Mesothelial cell of epicardium (in vitro differentiated cells): Measurements from ENCODE around the gene MDM2. TPM values are rescaled to one million over a fixed set of nuclear protein-coding genes. Genes with fewer than 3 reads are reported as not detected.

Source experiments
- DNase-seq, 2 experiments: peaks; one replicate each; pipeline ENCODE4 v3.0.0; 2021; ENCODE audit warnings: low spot score in 2 of 2; ENCODE audit not compliant: unreplicated experiment in 2 of 2
- H3K27ac Mint-ChIP-seq: 2 replicates; pipeline ENCODE4 v1.8.0; 2021; ENCODE audit warnings: mixed read lengths
- H3K27me3 Mint-ChIP-seq: 2 replicates; pipeline ENCODE4 v1.8.0; 2021; ENCODE audit warnings: low read depth, mixed read lengths
- H3K36me3 Mint-ChIP-seq: 2 replicates; pipeline ENCODE4 v1.8.0; 2021; ENCODE audit warnings: mixed read lengths
- H3K4me1 Mint-ChIP-seq: 2 replicates; pipeline ENCODE4 v1.8.0; 2021; ENCODE audit warnings: mixed read lengths
- H3K4me3 Mint-ChIP-seq: 2 replicates; pipeline ENCODE4 v1.8.0; 2021; ENCODE audit warnings: mild to moderate bottlenecking, moderate library complexity, mixed read lengths
- H3K9me3 Mint-ChIP-seq: 2 replicates; pipeline ENCODE4 v1.8.0; 2021; ENCODE audit warnings: mixed read lengths
- total RNA-seq: library from RNA; stranded (reverse); gene quantifications from 3 replicates; pipeline ENCODE4 v1.2.1, GENCODE V29; 2021
- TF ChIP-seq, protein P1 (sequence below): fragments of 200-600 bp; sonication (generic); IDR thresholded peaks from one replicate; pipeline ENCODE4 v1.5.0; 2021; ENCODE audit warnings: antibody characterized with exemption; ENCODE audit not compliant: unreplicated experiment

The MDM2 gene
- total RNA-seq, 1 donor from 2014 or later: 182 TPM

DNA sequence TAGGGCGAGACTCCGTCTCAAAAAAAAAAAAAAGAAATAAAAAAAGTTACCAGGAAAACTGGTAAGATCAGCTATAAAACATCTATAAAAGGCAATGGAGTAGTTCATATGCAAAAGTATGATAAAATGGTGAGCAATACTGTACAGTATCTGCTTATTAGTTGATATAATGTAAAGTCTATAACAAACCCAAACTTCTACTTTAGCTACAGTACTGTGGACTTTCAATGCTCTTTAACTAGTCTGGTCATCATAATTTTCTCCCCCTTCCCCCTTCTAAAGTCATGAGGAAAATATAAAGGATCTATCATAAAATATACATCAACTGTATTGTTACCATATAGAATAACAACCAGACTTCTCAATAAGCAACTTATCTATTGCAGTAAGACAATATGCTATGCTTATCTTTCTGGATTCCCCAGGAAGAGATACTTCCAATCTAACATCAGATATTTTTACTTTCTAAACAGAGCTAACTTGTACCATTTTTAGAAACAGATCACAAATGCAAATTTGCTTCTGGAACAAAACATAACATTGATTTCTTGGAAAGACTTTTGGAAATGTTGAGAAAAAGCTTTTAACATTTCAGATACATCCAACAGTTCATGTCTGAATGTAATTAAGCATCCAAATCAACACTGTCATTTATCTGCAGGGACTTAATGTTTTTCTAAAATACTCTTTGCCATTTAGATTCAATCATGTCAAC is 43.8 kb downstream of the MDM2 start:
- Mint-ChIP-seq H3K27me3 (peaks cover 4% of the 10 kb centered on the region), H3K27ac (no peak overlapping the region), H3K36me3 (no peaks in the 10 kb centered on the region), H3K4me3 (no peak overlapping the region), H3K4me1 (no peaks in the 10 kb centered on the region), H3K9me3 (no peaks in the 10 kb centered on the region)
- DNase-seq: no peak
- TF ChIP-seq, protein P1, sequence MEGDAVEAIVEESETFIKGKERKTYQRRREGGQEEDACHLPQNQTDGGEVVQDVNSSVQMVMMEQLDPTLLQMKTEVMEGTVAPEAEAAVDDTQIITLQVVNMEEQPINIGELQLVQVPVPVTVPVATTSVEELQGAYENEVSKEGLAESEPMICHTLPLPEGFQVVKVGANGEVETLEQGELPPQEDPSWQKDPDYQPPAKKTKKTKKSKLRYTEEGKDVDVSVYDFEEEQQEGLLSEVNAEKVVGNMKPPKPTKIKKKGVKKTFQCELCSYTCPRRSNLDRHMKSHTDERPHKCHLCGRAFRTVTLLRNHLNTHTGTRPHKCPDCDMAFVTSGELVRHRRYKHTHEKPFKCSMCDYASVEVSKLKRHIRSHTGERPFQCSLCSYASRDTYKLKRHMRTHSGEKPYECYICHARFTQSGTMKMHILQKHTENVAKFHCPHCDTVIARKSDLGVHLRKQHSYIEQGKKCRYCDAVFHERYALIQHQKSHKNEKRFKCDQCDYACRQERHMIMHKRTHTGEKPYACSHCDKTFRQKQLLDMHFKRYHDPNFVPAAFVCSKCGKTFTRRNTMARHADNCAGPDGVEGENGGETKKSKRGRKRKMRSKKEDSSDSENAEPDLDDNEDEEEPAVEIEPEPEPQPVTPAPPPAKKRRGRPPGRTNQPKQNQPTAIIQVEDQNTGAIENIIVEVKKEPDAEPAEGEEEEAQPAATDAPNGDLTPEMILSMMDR: no peak

DNA sequence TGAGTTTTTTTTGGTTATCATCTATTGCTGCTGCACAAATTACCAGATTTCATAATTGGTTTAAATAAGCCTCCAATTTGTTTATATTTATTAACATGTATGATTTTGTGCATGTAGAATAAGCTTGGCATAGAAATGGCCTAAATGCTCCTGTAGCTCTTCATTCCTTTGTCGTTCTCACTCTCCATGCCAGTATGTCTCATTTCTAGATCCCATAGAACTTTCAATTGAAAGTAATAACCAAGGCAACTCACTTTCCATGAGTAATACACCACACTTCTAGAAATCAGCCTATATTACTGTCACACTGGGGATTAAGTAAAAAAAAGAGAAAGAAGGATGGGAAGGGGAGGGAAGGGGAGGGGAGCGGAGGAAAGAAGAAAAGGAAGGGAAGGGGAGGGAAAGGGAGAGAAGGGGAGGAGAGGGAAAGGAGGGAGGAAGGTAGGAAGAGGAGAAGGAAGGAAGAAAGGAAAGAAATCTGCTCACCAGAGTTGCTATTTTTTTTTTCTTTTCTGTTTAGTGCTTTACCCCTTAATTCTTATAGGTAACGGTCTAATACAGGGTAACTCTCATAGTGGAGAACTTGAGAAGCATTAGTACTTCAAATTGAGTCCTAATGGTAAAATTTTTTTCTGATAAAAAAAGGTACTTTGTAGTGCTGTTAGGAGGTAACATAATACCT is 45.6 kb downstream of the MDM2 start:
- no peaks in the 10 kb centered on the region for H3K4me1 Mint-ChIP-seq
- H3K27ac Mint-ChIP-seq: no peak overlapping the region
- no peak overlapping the region for H3K4me3 Mint-ChIP-seq
- TF ChIP-seq, protein P1: no peak
- no peaks in the 10 kb centered on the region for H3K9me3 Mint-ChIP-seq
- H3K27me3 Mint-ChIP-seq: peaks cover 4% of the 10 kb centered on the region
- H3K36me3 Mint-ChIP-seq: no peaks in the 10 kb centered on the region
- no peak for DNase-seq

DNA sequence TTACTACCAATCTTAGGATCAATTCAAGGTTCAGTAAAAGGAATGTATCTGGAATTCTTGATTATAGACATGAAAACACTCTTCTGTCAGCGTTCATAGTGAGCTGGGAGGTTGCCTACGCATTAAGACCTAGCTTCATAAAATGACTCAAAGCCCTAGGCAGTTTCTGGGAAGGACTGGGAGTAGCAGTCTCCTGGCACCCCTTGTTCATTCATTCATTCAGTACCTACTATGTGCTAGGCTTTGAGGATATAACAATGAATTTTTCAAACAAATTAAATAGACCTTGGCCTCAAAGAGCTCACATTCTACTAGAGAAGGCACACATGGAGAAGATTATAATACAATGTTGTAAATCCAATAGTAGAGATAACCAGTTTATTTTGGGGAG is 46.1 kb downstream of the MDM2 start:
- Mint-ChIP-seq H3K9me3 (no peaks in the 10 kb centered on the region), H3K4me3 (no peak overlapping the region), H3K36me3 (no peaks in the 10 kb centered on the region), H3K4me1 (no peaks in the 10 kb centered on the region), H3K27ac (no peak overlapping the region), H3K27me3 (peaks cover 4% of the 10 kb centered on the region)
- no peak for DNase-seq
- TF ChIP-seq, protein P1: no peak

DNA sequence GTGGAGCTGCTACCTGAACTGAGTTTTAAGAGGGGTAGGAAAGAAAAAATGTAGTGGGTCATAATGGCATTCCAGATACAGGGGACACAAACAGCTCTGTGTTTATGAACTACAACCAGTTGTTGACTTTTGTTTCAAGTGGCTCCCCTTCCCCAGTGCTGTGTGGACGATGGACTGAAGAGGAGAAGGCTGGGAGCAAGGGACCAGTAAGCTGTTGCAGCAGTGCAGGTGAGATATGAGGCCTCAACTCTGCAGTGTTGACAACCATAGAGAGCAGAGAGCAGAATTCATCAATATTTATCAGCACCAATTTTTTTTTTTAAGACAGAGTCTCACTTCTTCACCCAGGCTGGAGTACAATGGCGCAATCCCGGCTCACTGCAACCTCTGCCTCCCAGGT is 46.6 kb downstream of the MDM2 start:
- no peaks in the 10 kb centered on the region for H3K36me3 Mint-ChIP-seq
- H3K27me3 Mint-ChIP-seq: peaks cover 4% of the 10 kb centered on the region
- no peak overlapping the region for H3K27ac Mint-ChIP-seq
- no peak overlapping the region for H3K4me3 Mint-ChIP-seq
- H3K4me1 Mint-ChIP-seq: no peaks in the 10 kb centered on the region
- TF ChIP-seq, protein P1: no peak
- no peak for DNase-seq
- H3K9me3 Mint-ChIP-seq: no peaks in the 10 kb centered on the region

DNA sequence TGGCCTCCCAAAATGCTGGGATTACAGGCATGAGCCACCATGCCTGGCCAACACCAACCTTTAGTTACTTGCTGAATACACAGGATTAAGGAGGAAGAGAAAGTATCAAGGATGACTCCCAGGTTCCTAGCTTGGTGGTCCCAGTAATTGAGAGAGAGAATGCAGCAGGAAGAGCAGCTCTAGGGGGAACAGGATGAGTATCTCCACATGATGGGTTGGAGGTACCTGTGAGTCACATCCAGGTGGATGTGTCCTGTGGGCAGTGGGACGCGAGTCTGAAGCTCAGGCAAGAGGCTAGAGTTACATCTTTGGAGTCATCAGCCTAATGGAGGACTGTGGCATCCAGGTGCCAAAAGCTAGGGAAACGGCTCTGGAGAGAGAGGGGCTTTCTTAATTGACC is 47.1 kb downstream of the MDM2 start:
- Mint-ChIP-seq H3K9me3 (no peaks in the 10 kb centered on the region), H3K36me3 (no peaks in the 10 kb centered on the region), H3K4me1 (no peaks in the 10 kb centered on the region), H3K27ac (no peak overlapping the region), H3K27me3 (peaks cover 4% of the 10 kb centered on the region), H3K4me3 (no peak overlapping the region)
- TF ChIP-seq, protein P1: no peak
- DNase-seq: no peak
